GM12878 (cell line): Measurements from ENCODE around the gene ST7. TPM values are rescaled to one million over a fixed set of nuclear protein-coding genes. Genes with fewer than 3 reads are reported as not detected.

Source experiments
- BHLHE40 ChIP-seq, 2 experiments: fragments of 450-650 bp in 1 of 2; IDR thresholded peaks; 2 replicates each; pipeline ENCODE4 v1.6.1; 2011 to 2017; ENCODE audit warnings: low read depth in 2 of 2, borderline replicate concordance in 1 of 2, improper control_type of control experiment in 1 of 2, low read length in 1 of 2, mild to moderate bottlenecking in 1 of 2
- CREM ChIP-seq: IDR thresholded peaks from 2 replicates; pipeline ENCODE4 v1.6.1; 2014; ENCODE audit warnings: antibody characterized with exemption, low read depth
- EGR1 ChIP-seq, 2 experiments: IDR thresholded peaks; 1 replicate in 1 of 2; 2 replicates in 1 of 2; pipeline ENCODE4 v1.6.1; 2011 to 2012; ENCODE audit warnings: low read depth in 2 of 2, low read length in 2 of 2, borderline replicate concordance in 1 of 2, mild to moderate bottlenecking in 1 of 2, moderate library complexity in 1 of 2
- EP300 ChIP-seq, 2 experiments: fragments of 150-350 bp in 1 of 2; IDR thresholded peaks; 2 replicates each; pipeline ENCODE4 v1.6.1; 2011 to 2012; ENCODE audit warnings: low read depth in 2 of 2, low read length in 2 of 2, borderline replicate concordance in 1 of 2, improper control_type of control experiment in 1 of 2, inconsistent platforms in 1 of 2; ENCODE audit not compliant: control insufficient read depth in 1 of 2
- GATAD2B ChIP-seq: fragments of 450-650 bp; conservative IDR thresholded peaks from 2 replicates; pipeline ENCODE4 v1.6.1; 2017; ENCODE audit warnings: low read depth, mild to moderate bottlenecking, moderate library complexity
- MEF2A ChIP-seq: IDR thresholded peaks from 2 replicates; pipeline ENCODE4 v1.6.1; 2011; ENCODE audit warnings: low read depth, mild to moderate bottlenecking, low read length, moderate library complexity; ENCODE audit not compliant: insufficient read depth
- NBN ChIP-seq: fragments of 450-650 bp; IDR thresholded peaks from 2 replicates; pipeline ENCODE4 v1.6.1; 2016
- NFIC ChIP-seq: IDR thresholded peaks from 2 replicates; pipeline ENCODE4 v1.6.1; 2012; ENCODE audit warnings: low read depth, mild to moderate bottlenecking, inconsistent platforms, low read length, moderate library complexity
- NR2C1 ChIP-seq: fragments of 450-650 bp; IDR thresholded peaks from 2 replicates; pipeline ENCODE4 v1.6.1; 2017; ENCODE audit warnings: antibody characterized with exemption, mild to moderate bottlenecking, moderate library complexity
- PBX3 ChIP-seq: IDR thresholded peaks from 2 replicates; pipeline ENCODE4 v1.6.1; 2011; ENCODE audit warnings: mild to moderate bottlenecking, low read depth, low read length, moderate library complexity; ENCODE audit not compliant: insufficient replicate concordance
- POLR2A ChIP-seq: IDR thresholded peaks from 2 replicates; pipeline ENCODE4 v1.6.1; 2011; ENCODE audit warnings: low read depth, mild to moderate bottlenecking, low read length
- RB1 ChIP-seq: fragments of 450-650 bp; formaldehyde crosslinking; IDR thresholded peaks from 2 replicates; pipeline ENCODE4 v1.6.1; 2017; ENCODE audit warnings: mild to moderate bottlenecking, borderline replicate concordance
- RUNX3 ChIP-seq: IDR thresholded peaks from 2 replicates; pipeline ENCODE4 v1.6.1; 2012; ENCODE audit warnings: low read length, inconsistent platforms
- SREBF1 ChIP-seq: IDR thresholded peaks from 2 replicates; pipeline ENCODE4 v1.6.1; 2012; ENCODE audit warnings: mild to moderate bottlenecking, low read length
- SRF ChIP-seq, 2 experiments: IDR thresholded peaks; 2 replicates each; pipeline ENCODE4 v1.6.1; 2011; ENCODE audit warnings: low read depth in 2 of 2, low read length in 2 of 2, mild to moderate bottlenecking in 1 of 2, moderate library complexity in 1 of 2
- ZNF24 ChIP-seq: fragments of 450-650 bp; IDR thresholded peaks from 2 replicates; pipeline ENCODE4 v1.6.1; 2017; ENCODE audit warnings: antibody characterized with exemption, mild to moderate bottlenecking
- ZNF687 ChIP-seq: fragments of 450-650 bp; IDR thresholded peaks from 2 replicates; pipeline ENCODE4 v1.6.1; 2017; ENCODE audit warnings: mild to moderate bottlenecking, moderate library complexity
- polyA plus RNA-seq, 11 experiments: library from polyadenylated mRNA; depleted of rRNA in 4 of 11; unstranded in 6 of 11; stranded (reverse) in 5 of 11; fragments of >200 nt; fragmentation: Nextera tagmentation in 4 of 11; fragmentation: Illumina TruSeq in 1 of 11; extraction: Ambion mirVana in 4 of 11; extraction: Trizol in 1 of 11; gene quantifications; 1 replicate in 1 of 11; 2 replicates in 10 of 11; pipeline versions ENCODE4 v1.2.1 to v1.2.3, GENCODE V29; 2011 to 2016; ENCODE audit warnings: inconsistent platforms in 2 of 11, missing spikeins in 2 of 11, low read depth in 1 of 11
- total RNA-seq, 4 experiments: library from RNA; depleted of rRNA in 3 of 4; stranded (reverse); fragments of >200 nt in 3 of 4; fragmentation: Illumina TruSeq in 1 of 4; extraction: Trizol in 1 of 4; gene quantifications; 2 replicates each; pipeline versions ENCODE4 v1.2.1 to v1.2.3, GENCODE V29; 2013 to 2021
- TF ChIP-seq, protein P1 (sequence below): fragments of 450-650 bp; IDR thresholded peaks from 2 replicates; pipeline ENCODE4 v1.6.1; 2016; ENCODE audit warnings: mild to moderate bottlenecking
- TF ChIP-seq, protein P2 (sequence below): fragments of 450-650 bp; IDR thresholded peaks from 2 replicates; pipeline ENCODE4 v1.6.1; 2018; ENCODE audit warnings: borderline replicate concordance, mild to moderate bottlenecking; ENCODE audit not compliant: partially characterized antibody

ST7 gene
- total and polyA plus RNA-seq, 10 of the 15 experiments (the other 5 are each of a cell fraction or from before 2014, with no cell fraction given) = 27.7 to 76.4 (median 53.6) TPM

DNA sequence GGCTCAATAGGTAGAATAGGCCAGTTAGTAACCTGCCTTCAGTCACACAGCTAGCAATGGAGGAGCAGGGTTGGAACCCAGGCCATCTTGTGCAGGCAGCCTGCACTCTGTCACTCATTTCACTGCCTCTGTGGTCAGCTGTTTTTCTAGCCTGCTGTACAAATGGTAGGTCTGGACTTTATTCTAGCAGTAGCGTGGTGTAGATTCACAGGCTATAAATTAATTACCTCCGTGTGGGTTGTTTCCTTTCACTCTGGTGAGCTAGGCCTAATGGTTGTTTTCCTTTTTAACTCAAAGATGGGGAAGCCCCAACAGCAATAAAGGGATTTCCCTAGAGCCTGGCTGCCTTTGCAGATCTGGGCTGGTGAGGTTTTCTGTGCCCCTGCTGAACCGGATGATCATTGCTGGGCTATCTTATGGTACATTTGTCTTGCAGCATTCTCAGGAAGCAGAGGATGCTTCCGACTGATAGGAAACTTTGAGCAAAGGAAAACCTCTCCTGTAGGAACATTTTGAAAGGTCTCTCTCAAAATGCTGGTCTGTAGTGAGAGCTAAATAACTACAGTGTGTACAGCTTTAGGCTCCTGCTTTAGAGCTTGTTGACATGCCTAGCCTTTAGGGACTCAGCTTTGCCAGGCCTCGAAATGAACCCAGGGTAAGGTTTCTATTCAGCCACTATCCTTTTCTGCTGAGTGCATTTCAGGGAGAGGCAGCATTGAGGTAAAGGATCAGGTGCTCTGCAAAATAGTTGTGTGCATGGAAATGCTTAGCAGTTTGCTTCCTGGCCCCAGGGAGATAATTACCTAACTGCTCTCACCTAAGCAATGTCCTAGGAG, 157.4 kb downstream of the ST7 start (continued):
- 0 out of 4 replicates have a peak, but pooled peaks of 1 of the 2 experiments have one; percentile 20 for TF ChIP-seq EP300 (IDR thresholded peaks at IDR 0.05; ENCODE audit: borderline replicate concordance in 1 of 2, control insufficient read depth in 1 of 2, low read depth in 2 of 2, low read length in 2 of 2)
- peak; percentile 62 for TF ChIP-seq RUNX3
- TF ChIP-seq PBX3 = peak; percentile 60
- peak; percentile 27; the same call in 1 of the 2 replicates for TF ChIP-seq ZNF687
- TF ChIP-seq GATAD2B = no peak; the same call in 1 of the 2 replicates
- peak; percentile 39; the same call in 1 of the 2 replicates for TF ChIP-seq ZNF24
- TF ChIP-seq RB1 = no peak
- peak in 1 of 2 experiments; percentile 15; a peak in 1 of 4 replicates for TF ChIP-seq BHLHE40 (IDR thresholded peaks at IDR 0.05; ENCODE audit: borderline replicate concordance in 1 of 2, low read depth in 2 of 2, low read length in 1 of 2)
- TF ChIP-seq SREBF1 = no peak
- TF ChIP-seq CREM = 0 out of 2 replicates have a peak, but pooled peaks have one; percentile 18
- TF ChIP-seq, protein P1, sequence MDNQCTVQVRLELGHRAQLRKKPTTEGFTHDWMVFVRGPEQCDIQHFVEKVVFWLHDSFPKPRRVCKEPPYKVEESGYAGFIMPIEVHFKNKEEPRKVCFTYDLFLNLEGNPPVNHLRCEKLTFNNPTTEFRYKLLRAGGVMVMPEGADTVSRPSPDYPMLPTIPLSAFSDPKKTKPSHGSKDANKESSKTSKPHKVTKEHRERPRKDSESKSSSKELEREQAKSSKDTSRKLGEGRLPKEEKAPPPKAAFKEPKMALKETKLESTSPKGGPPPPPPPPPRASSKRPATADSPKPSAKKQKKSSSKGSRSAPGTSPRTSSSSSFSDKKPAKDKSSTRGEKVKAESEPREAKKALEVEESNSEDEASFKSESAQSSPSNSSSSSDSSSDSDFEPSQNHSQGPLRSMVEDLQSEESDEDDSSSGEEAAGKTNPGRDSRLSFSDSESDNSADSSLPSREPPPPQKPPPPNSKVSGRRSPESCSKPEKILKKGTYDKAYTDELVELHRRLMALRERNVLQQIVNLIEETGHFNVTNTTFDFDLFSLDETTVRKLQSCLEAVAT = 0 out of 2 replicates have a peak, but pooled peaks have one; percentile 21
- TF ChIP-seq NR2C1 = peak; percentile 44; the same call in 1 of the 2 replicates
- no peak for TF ChIP-seq EGR1 (IDR thresholded peaks at IDR 0.05; ENCODE audit: borderline replicate concordance in 1 of 2, low read depth in 2 of 2, low read length in 2 of 2)
- 0 out of 2 replicates have a peak, but pooled peaks have one; percentile 21 for TF ChIP-seq POLR2A
- TF ChIP-seq SRF (IDR thresholded peaks at IDR 0.05; ENCODE audit: low read depth in 2 of 2, low read length in 2 of 2) = no peak
- TF ChIP-seq MEF2A = no peak
- peak; percentile 52; the same call in 1 of the 2 replicates for TF ChIP-seq NFIC
- TF ChIP-seq NBN = 0 out of 2 replicates have a peak, but pooled peaks have one; percentile 42
- TF ChIP-seq, protein P2, sequence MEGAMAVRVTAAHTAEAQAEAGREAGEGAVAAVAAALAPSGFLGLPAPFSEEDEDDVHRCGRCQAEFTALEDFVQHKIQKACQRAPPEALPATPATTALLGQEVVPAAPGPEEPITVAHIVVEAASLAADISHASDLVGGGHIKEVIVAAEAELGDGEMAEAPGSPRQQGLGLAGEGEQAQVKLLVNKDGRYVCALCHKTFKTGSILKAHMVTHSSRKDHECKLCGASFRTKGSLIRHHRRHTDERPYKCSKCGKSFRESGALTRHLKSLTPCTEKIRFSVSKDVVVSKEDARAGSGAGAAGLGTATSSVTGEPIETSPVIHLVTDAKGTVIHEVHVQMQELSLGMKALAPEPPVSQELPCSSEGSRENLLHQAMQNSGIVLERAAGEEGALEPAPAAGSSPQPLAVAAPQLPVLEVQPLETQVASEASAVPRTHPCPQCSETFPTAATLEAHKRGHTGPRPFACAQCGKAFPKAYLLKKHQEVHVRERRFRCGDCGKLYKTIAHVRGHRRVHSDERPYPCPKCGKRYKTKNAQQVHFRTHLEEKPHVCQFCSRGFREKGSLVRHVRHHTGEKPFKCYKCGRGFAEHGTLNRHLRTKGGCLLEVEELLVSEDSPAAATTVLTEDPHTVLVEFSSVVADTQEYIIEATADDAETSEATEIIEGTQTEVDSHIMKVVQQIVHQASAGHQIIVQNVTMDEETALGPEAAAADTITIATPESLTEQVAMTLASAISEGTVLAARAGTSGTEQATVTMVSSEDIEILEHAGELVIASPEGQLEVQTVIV = no peak
